ENCODE measurements around the gene CLRN3.

DNA sequence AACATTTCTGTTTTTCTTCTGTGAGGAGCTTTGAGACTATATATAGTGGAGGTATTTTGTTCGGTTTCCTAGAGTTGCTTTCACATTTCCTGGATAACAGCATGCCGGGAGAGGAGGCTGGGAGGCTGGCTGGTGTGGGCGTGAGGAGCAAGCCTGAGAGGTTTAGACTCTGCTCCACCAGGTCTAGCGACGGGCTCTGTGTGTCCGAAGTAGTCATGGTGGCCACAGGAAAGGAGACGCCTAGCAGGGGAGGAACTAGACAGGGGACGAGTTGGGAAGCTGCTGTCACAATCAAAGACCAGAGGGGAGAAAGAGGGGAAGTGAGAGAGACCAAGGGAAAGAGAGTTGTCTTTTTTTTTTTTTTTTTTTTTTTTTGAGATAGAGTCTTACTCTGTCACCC, 33.7 kb upstream of the CLRN3 start:
- TF ChIP-seq, protein P1, sequence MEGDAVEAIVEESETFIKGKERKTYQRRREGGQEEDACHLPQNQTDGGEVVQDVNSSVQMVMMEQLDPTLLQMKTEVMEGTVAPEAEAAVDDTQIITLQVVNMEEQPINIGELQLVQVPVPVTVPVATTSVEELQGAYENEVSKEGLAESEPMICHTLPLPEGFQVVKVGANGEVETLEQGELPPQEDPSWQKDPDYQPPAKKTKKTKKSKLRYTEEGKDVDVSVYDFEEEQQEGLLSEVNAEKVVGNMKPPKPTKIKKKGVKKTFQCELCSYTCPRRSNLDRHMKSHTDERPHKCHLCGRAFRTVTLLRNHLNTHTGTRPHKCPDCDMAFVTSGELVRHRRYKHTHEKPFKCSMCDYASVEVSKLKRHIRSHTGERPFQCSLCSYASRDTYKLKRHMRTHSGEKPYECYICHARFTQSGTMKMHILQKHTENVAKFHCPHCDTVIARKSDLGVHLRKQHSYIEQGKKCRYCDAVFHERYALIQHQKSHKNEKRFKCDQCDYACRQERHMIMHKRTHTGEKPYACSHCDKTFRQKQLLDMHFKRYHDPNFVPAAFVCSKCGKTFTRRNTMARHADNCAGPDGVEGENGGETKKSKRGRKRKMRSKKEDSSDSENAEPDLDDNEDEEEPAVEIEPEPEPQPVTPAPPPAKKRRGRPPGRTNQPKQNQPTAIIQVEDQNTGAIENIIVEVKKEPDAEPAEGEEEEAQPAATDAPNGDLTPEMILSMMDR (IDR thresholded peaks at IDR 0.05; ENCODE audit: poor library complexity), result no peak
- TF ChIP-seq EZH2 (IDR thresholded peaks at IDR 0.05; ENCODE audit: borderline replicate concordance) (no peak), EZH2phosphoT487 (IDR thresholded peaks at IDR 0.05; ENCODE audit: low read depth, severe bottlenecking, unreplicated experiment) (no peak)
